Measurements from ENCODE around the gene ASCC2.

Gene ASCC2

GRCh38 chr22:29793396-29793795, 44.7 kb downstream of the ASCC2 start (continued):
- TF ChIP-seq CREB5 (CRISPR knock-in tag; IDR thresholded peaks at IDR 0.05; ENCODE audit: low read depth) (no peak), ZNF8 (CRISPR knock-in tag; IDR thresholded peaks at IDR 0.05) (no peak), ESRRG (CRISPR knock-in tag; IDR thresholded peaks at IDR 0.05) (no peak), ZFP30 (CRISPR knock-in tag; IDR thresholded peaks at IDR 0.05) (no peak), PPARA (CRISPR knock-in tag; IDR thresholded peaks at IDR 0.05; ENCODE audit: borderline replicate concordance) (no peak), ZNF70 (CRISPR knock-in tag; IDR thresholded peaks at IDR 0.05) (no peak)

GRCh38 chr22:29790061-29790460, 48.0 kb downstream of the ASCC2 start:
- no peak for ATAC-seq
- TF ChIP-seq ARNTL (CRISPR knock-in tag; IDR thresholded peaks at IDR 0.05; ENCODE audit: borderline replicate concordance, low read depth): no peak

DNA sequence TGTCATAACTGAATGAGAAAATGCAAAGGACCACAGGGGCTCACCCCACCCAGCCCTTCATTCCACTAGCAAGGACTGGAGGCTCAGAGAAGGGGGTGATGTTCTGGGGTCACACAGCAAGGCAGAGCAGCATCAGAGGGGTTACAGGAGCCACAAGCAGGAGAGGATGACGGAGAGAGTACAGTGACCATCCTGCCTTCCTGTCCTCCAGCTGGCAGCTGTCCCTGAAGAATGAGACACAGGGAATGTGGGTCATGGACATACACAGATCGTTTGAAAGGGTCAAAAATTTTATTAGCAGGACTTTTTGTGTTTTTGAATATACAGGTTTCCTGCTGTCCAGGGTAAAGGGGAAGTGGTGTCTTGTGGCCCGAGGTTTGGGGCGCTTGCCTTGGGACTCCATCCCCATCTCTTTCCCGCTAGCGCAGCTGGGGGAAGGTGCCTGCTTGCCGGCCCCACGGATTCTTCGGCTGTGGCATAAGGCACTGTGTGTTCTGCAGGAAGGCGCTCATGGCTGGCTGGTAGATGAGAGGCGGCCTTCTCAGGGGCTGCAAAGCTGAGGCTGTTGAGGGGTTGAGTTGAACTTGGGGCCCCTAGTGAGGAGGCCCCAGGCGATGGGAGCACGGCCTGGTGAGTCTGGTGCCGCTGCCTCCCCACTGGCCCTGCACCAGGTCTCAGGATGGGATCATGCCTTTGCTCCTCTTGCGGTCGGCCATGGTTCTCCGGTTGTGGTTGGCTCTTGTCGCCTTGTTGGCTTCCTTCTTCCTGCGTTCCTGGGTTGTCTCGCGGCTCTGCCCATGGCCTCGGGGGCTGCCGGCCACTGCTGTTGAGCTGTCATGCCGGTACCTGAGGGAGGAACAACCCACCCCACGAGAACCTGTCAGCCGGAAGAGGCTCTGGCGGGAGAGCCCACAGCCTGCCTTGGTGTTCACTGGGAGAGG, 49.5 kb downstream of the ASCC2 start:
- no peak for TF ChIP-seq PATZ1 (CRISPR knock-in tag; IDR thresholded peaks at IDR 0.05; ENCODE audit: borderline replicate concordance)
- TF ChIP-seq ZNF70 (CRISPR knock-in tag; IDR thresholded peaks at IDR 0.05): no peak
- TF ChIP-seq POU6F1 (CRISPR knock-in tag; IDR thresholded peaks at IDR 0.05; ENCODE audit: borderline replicate concordance, low read depth): no peak
- no peak for TF ChIP-seq BACH2 (CRISPR knock-in tag; IDR thresholded peaks at IDR 0.05; ENCODE audit: borderline replicate concordance)
- no peak for TF ChIP-seq CREB5 (CRISPR knock-in tag; IDR thresholded peaks at IDR 0.05; ENCODE audit: low read depth)
- no peak for TF ChIP-seq ARNTL (CRISPR knock-in tag; IDR thresholded peaks at IDR 0.05; ENCODE audit: borderline replicate concordance, low read depth)
- ATAC-seq: no peak

- no peak for TF ChIP-seq GLIS3 (CRISPR knock-in tag; IDR thresholded peaks at IDR 0.05)
- TF ChIP-seq ISL1 (CRISPR knock-in tag; IDR thresholded peaks at IDR 0.05): no peak
- TF ChIP-seq ZNF8 (CRISPR knock-in tag; IDR thresholded peaks at IDR 0.05): no peak
- no peak for TF ChIP-seq ZFP30 (CRISPR knock-in tag; IDR thresholded peaks at IDR 0.05)
- TF ChIP-seq PATZ1 (CRISPR knock-in tag; IDR thresholded peaks at IDR 0.05; ENCODE audit: borderline replicate concordance): no peak
- no peak for TF ChIP-seq OSR1 (CRISPR knock-in tag; IDR thresholded peaks at IDR 0.05)
- TF ChIP-seq RARB (CRISPR knock-in tag; IDR thresholded peaks at IDR 0.05): no peak
- no peak for TF ChIP-seq POU6F1 (CRISPR knock-in tag; IDR thresholded peaks at IDR 0.05; ENCODE audit: borderline replicate concordance, low read depth)
- TF ChIP-seq PPARA (CRISPR knock-in tag; IDR thresholded peaks at IDR 0.05; ENCODE audit: borderline replicate concordance): no peak
- no peak for TF ChIP-seq CREB5 (CRISPR knock-in tag; IDR thresholded peaks at IDR 0.05; ENCODE audit: low read depth)
- no peak for TF ChIP-seq ZC3H10 (CRISPR knock-in tag; IDR thresholded peaks at IDR 0.05)
- TF ChIP-seq CSDC2 (CRISPR knock-in tag; IDR thresholded peaks at IDR 0.05): no peak
- no peak for ATAC-seq
These were observed 50.6 kb downstream of the ASCC2 start for GRCh38 chr22:29787371-29787980.

All from SK-N-SH treated with all-trans-retinoic acid at 6 μM for 48 hours (cell line).